PC-3 (cell line): Measurements from ENCODE around the gene TTC21B. TPM values are rescaled to one million over a fixed set of nuclear protein-coding genes. Genes with fewer than 3 reads are reported as not detected.
A peak's percentile ranks its signal among the peaks of the same experiment; 100 is the strongest.

Source experiments
- ATAC-seq: fragments of 200-7000 bp; cut with Tn5 transposase; 2 replicates; pipeline ENCODE4 v1.9.1; 2020; ENCODE audit warnings: mild to moderate bottlenecking, moderate library complexity
- BruUV-seq: library from RNA; stranded (reverse); fragments of 400-500 nt; replicated peaks from 2 replicates; lab custom pipeline; 2021; lab: Mats Ljungman, UMichigan
- CTCF ChIA-PET: fragments of 300-600 bp; sonication (Branson Sonifier 250); formaldehyde crosslinking; loops from one replicate; lab custom pipeline; 2022; ENCODE audit warnings: antibody characterized with exemption; lab: Charles Lee
- POLR2A ChIA-PET: fragments of 300-600 bp; sonication (Branson Sonifier 250); formaldehyde crosslinking; loops from one replicate; lab custom pipeline; 2022; ENCODE audit warnings: antibody characterized with exemption; ENCODE audit not compliant: unreplicated experiment; lab: Charles Lee
- DNase-seq: peaks from one replicate; pipeline ENCODE4 v3.0.0-alpha.2; 2015
- H2AFZ ChIP-seq: fragments of 300-600 bp; sonication (generic); 2 replicates; pipeline ENCODE4 v1.6.0; 2016; ENCODE audit warnings: antibody characterized with exemption, low read length
- H3F3A ChIP-seq: fragments of 300-600 bp; sonication (generic); one replicate; pipeline ENCODE4 v1.6.0; 2017; ENCODE audit warnings: antibody characterized with exemption, low read length, control low read depth, mild to moderate bottlenecking; ENCODE audit not compliant: unreplicated experiment
- H3K27ac ChIP-seq: fragments of 300-600 bp; sonication (generic); 2 replicates; pipeline ENCODE4 v1.5.1; 2016; ENCODE audit warnings: mild to moderate bottlenecking, low read length
- H3K27me3 ChIP-seq: fragments of 300-600 bp; sonication (generic); 2 replicates; pipeline ENCODE4 v1.6.1; 2016; ENCODE audit warnings: low read length, mixed read lengths
- H3K36me3 ChIP-seq: fragments of 300-600 bp; sonication (generic); 2 replicates; pipeline ENCODE4 v1.6.1; 2016; ENCODE audit warnings: low read depth, mixed run types, low read length, mixed read lengths
- H3K4me1 ChIP-seq: fragments of 300-600 bp; sonication (generic); 2 replicates; pipeline ENCODE4 v1.5.1; 2016; ENCODE audit warnings: low read length; ENCODE audit not compliant: insufficient read depth
- H3K4me2 ChIP-seq: fragments of 300-600 bp; sonication (generic); 2 replicates; pipeline ENCODE4 v1.6.0; 2016; ENCODE audit warnings: low read length
- H3K4me3 ChIP-seq: fragments of 300-600 bp; sonication (generic); 2 replicates; pipeline ENCODE4 v1.5.1; 2016; ENCODE audit warnings: mild to moderate bottlenecking, low read length, mixed read lengths
- H3K79me2 ChIP-seq: fragments of 300-600 bp; sonication (generic); 2 replicates; pipeline ENCODE4 v1.6.1; 2017; ENCODE audit warnings: low read length, mixed read lengths
- H3K9ac ChIP-seq: fragments of 300-600 bp; sonication (generic); 2 replicates; pipeline ENCODE4 v1.6.0; 2016; ENCODE audit warnings: mild to moderate bottlenecking, low read length
- H3K9me2 ChIP-seq: fragments of 300-600 bp; sonication (generic); replicated peaks from 2 replicates; pipeline ENCODE4 v1.6.1; 2016; ENCODE audit warnings: mixed run types, low read length, mixed read lengths
- H3K9me3 ChIP-seq: fragments of 300-600 bp; sonication (generic); 2 replicates; pipeline ENCODE4 v1.6.1; 2016; ENCODE audit warnings: low read length, mixed read lengths
- H4K20me1 ChIP-seq: fragments of 300-600 bp; sonication (generic); 2 replicates; pipeline ENCODE4 v1.6.1; 2016; ENCODE audit warnings: low read length, mixed read lengths
- CTCF ChIP-seq: fragments of 300-600 bp; sonication (generic); conservative IDR thresholded peaks from 2 replicates; pipeline ENCODE4 v1.5.1; 2017; ENCODE audit warnings: antibody characterized with exemption, low read depth, mild to moderate bottlenecking, low read length
- EZH2 ChIP-seq: fragments of 300-600 bp; sonication (generic); IDR thresholded peaks from one replicate; pipeline ENCODE4 v1.6.1; 2017; ENCODE audit warnings: antibody characterized with exemption, mild to moderate bottlenecking, low read length; ENCODE audit not compliant: unreplicated experiment
- EZH2phosphoT487 ChIP-seq: fragments of 300-600 bp; sonication (generic); IDR thresholded peaks from 2 replicates; pipeline ENCODE4 v1.6.1; 2018; ENCODE audit warnings: mild to moderate bottlenecking, antibody characterized with exemption, low read length, borderline replicate concordance
- intact Hi-C: fragments of 100-400 bp; cut with micrococcal nuclease; formaldehyde crosslinking; loops from 2 replicates; pipeline ENCODE4 v1.9.0; 2023
- total RNA-seq: library from RNA; depleted of rRNA; stranded (reverse); fragments of >200 nt; gene quantifications from 2 replicates; pipeline ENCODE4 v1.2.3, GENCODE V29; 2014

Gene TTC21B
- total RNA-seq, 1 experiment from 2014 or later: 35.5 TPM

- ATAC-seq (no peak), DNase-seq (no peak)
- Histone ChIP-seq H3K36me3 (no peaks in the 10 kb centered on the region), H3K4me2 (no peak overlapping the region), H2AFZ (no peak overlapping the region), H3K9me3 (no peaks in the 10 kb centered on the region), H4K20me1 (no peaks in the 10 kb centered on the region), H3K4me1 (no peaks in the 10 kb centered on the region), H3F3A (no peaks in the 10 kb centered on the region), H3K27ac (no peak overlapping the region), H3K9me2 (no peaks in the 10 kb centered on the region), H3K4me3 (no peak overlapping the region), H3K79me2 (no peaks in the 10 kb centered on the region), H3K27me3 (no peaks in the 10 kb centered on the region), H3K9ac (no peak overlapping the region)
- no peak for TF ChIP-seq EZH2phosphoT487
- ChIA-PET POLR2A (no interaction called here), CTCF (interaction anchor here (0.7 kb wide), 1 partner anchor 455 kb away, joined by 4 read pairs; no protein-coding TSS in a partner anchor)
- BruUV-seq: no TSS peak
- intact Hi-C loops: no loop called here
Measured at GRCh38 chr2:165857876-165858275, 95.7 kb downstream of the TTC21B start.

- TF ChIP-seq EZH2phosphoT487: no peak
- no peak for TF ChIP-seq CTCF
- H3K79me2 ChIP-seq: no peaks in the 10 kb centered on the region
- no peaks in the 10 kb centered on the region for H3K9me2 ChIP-seq
- CTCF ChIA-PET: no interaction called here
- POLR2A ChIA-PET: no interaction called here
- DNase-seq: no peak
- H3K36me3 ChIP-seq: no peaks in the 10 kb centered on the region
- intact Hi-C loops: no loop called here
- no peak overlapping the region for H2AFZ ChIP-seq
- no peak for ATAC-seq
- no peaks in the 10 kb centered on the region for H3K27me3 ChIP-seq
- no peak overlapping the region for H3K4me3 ChIP-seq
- H3K27ac ChIP-seq: no peak overlapping the region
- no peaks in the 10 kb centered on the region for H3F3A ChIP-seq
- H4K20me1 ChIP-seq: no peaks in the 10 kb centered on the region
- peaks cover 9% of the 10 kb centered on the region; the same call in 1 of the 2 replicates for H3K9me3 ChIP-seq
- H3K4me2 ChIP-seq: no peak overlapping the region
- no peak overlapping the region for H3K9ac ChIP-seq
- BruUV-seq: no TSS peak
- no peaks in the 10 kb centered on the region for H3K4me1 ChIP-seq
Measured at GRCh38 chr2:165852394-165852793, 101.2 kb downstream of the TTC21B start.

- peak; percentile 44; the same call in 1 of the 2 replicates for TF ChIP-seq CTCF
- TF ChIP-seq EZH2: no peak
- Histone ChIP-seq H3K79me2 (no peaks in the 10 kb centered on the region), H3K4me2 (no peak overlapping the region), H3K36me3 (no peaks in the 10 kb centered on the region), H3F3A (no peaks in the 10 kb centered on the region), H3K27me3 (no peaks in the 10 kb centered on the region), H3K9me3 (peaks cover 1% of the 10 kb centered on the region; the same call in 1 of the 2 replicates), H3K9me2 (no peaks in the 10 kb centered on the region), H4K20me1 (no peaks in the 10 kb centered on the region), H2AFZ (no peak overlapping the region), H3K9ac (no peak overlapping the region), H3K27ac (no peak overlapping the region), H3K4me3 (no peak overlapping the region), H3K4me1 (no peaks in the 10 kb centered on the region)
- ChIA-PET CTCF (no interaction called here), POLR2A (no interaction called here)
- no TSS peak for BruUV-seq
- intact Hi-C loops: no loop called here
- peak; percentile 28 for DNase-seq
- ATAC-seq: no peak
Measured at GRCh38 chr2:165847001-165847400, 106.6 kb downstream of the TTC21B start.
